CD4-positive, CD25-positive, alpha-beta regulatory T cell (primary cell): ENCODE measurements around the gene BCAT1. TPM values are rescaled to one million over a fixed set of nuclear protein-coding genes. Genes with fewer than 3 reads are reported as not detected.
"Not testable (repeated sequence)": the region's sequence is repeated elsewhere in the genome, so short reads cannot be mapped to it uniquely, and the experiment has no call there.

Source experiments
- ATAC-seq, 2 donors: fragments of 150-1000 bp; cut with Tn5 transposase; one replicate each; pipeline ENCODE4 v1.10.0; 2021; ENCODE audit warnings: low read depth in 2 of 2, moderate number of reproducible peaks in 2 of 2, moderate library complexity in 1 of 2
- DNase-seq, 3 donors: peaks; one replicate each; pipeline versions ENCODE4 v3.0.0 to v3.0.0-alpha.2; 2012 to 2022; ENCODE audit warnings: mixed read lengths in 1 of 3
- H3K27ac ChIP-seq: one replicate; pipeline ENCODE4 v1.7.0; 2013; ENCODE audit warnings: mild to moderate bottlenecking, low read length; ENCODE audit not compliant: insufficient read depth, poor library complexity, severe bottlenecking
- H3K27me3 ChIP-seq: one replicate; pipeline ENCODE4 v1.7.0; 2013; ENCODE audit warnings: low read length; ENCODE audit not compliant: control insufficient read depth, insufficient read depth
- H3K36me3 ChIP-seq: one replicate; pipeline ENCODE4 v1.7.0; 2013; ENCODE audit warnings: mild to moderate bottlenecking, low read length, moderate library complexity; ENCODE audit not compliant: control insufficient read depth, insufficient read depth
- H3K4me1 ChIP-seq: 2 replicates; pipeline ENCODE4 v1.7.0; 2013; ENCODE audit warnings: mild to moderate bottlenecking, low read length; ENCODE audit not compliant: insufficient read depth, control insufficient read depth, poor library complexity, severe bottlenecking
- H3K4me3 ChIP-seq: one replicate; pipeline ENCODE4 v1.7.0; 2013; ENCODE audit warnings: low read depth, mild to moderate bottlenecking, low read length, moderate library complexity
- H3K9me3 ChIP-seq, 2 experiments: 1 replicate in 1 of 2; 2 replicates in 1 of 2; pipeline ENCODE4 v1.7.0; 2013; ENCODE audit warnings: low read length in 2 of 2, mild to moderate bottlenecking in 1 of 2, moderate library complexity in 1 of 2; ENCODE audit not compliant: control insufficient read depth in 2 of 2
- H3K27ac Mint-ChIP-seq, 3 donors: one replicate each; pipeline ENCODE4 v1.8.0; 2020 to 2022; ENCODE audit warnings: mild to moderate bottlenecking in 3 of 3, mixed read lengths in 3 of 3, moderate library complexity in 2 of 3
- H3K27me3 Mint-ChIP-seq: one replicate; pipeline ENCODE4 v1.8.0; 2022; ENCODE audit warnings: mild to moderate bottlenecking, mixed read lengths
- H3K36me3 Mint-ChIP-seq: one replicate; pipeline ENCODE4 v1.8.0; 2020; ENCODE audit warnings: mixed read lengths
- H3K4me1 Mint-ChIP-seq, 4 donors: one replicate each; pipeline ENCODE4 v1.8.0; 2020 to 2022; ENCODE audit warnings: mixed read lengths in 4 of 4, mild to moderate bottlenecking in 1 of 4
- H3K4me3 Mint-ChIP-seq, 4 donors: one replicate each; pipeline ENCODE4 v1.8.0; 2020 to 2022; ENCODE audit warnings: mild to moderate bottlenecking in 4 of 4, mixed read lengths in 4 of 4, moderate library complexity in 3 of 4
- H3K9me3 Mint-ChIP-seq, 7 donors: one replicate each; pipeline ENCODE4 v1.8.0; 2020 to 2022; ENCODE audit warnings: mixed read lengths in 7 of 7, mild to moderate bottlenecking in 3 of 7, moderate library complexity in 2 of 7
- polyA plus RNA-seq, 4 donors: library from polyadenylated mRNA; unstranded; fragments of 300-500 nt; fragmentation: Illumina TruSeq; gene quantifications; one replicate each; pipeline ENCODE4 v1.2.3, GENCODE V29; 2021
- total RNA-seq: library from RNA; stranded (reverse); gene quantifications from one replicate; pipeline ENCODE4 v1.2.3, GENCODE V29; 2022

The BCAT1 gene
- total and polyA plus RNA-seq, 5 donors from 2014 or later, result 0.07 to 3.0 (median 0.75) TPM

- Histone ChIP-seq H3K27ac (no peak overlapping the region), H3K36me3 (no peaks in the 10 kb centered on the region), H3K4me1 (no peaks in the 10 kb centered on the region), H3K27me3 (no peaks in the 10 kb centered on the region), H3K9me3 (no peaks in the 10 kb centered on the region), H3K4me3 (no peak overlapping the region)
- no peak for DNase-seq
- Mint-ChIP-seq H3K9me3 (no peaks in the 10 kb centered on the region), H3K36me3 (no peaks in the 10 kb centered on the region), H3K27me3 (no peaks in the 10 kb centered on the region), H3K4me3 (no peak overlapping the region), H3K27ac (no peak overlapping the region), H3K4me1 (no peaks in the 10 kb centered on the region)
- no peak for ATAC-seq
Measured at GRCh38 chr12:24881227-24881626, 67.7 kb downstream of the BCAT1 start.

GRCh38 chr12:24880732-24881131, 68.2 kb downstream of the BCAT1 start:
- Histone ChIP-seq H3K27me3 (no peaks in the 10 kb centered on the region), H3K36me3 (no peaks in the 10 kb centered on the region), H3K27ac (no peak overlapping the region), H3K9me3 (no peaks in the 10 kb centered on the region), H3K4me1 (no peaks in the 10 kb centered on the region), H3K4me3 (no peak overlapping the region)
- DNase-seq (no peak), ATAC-seq (no peak)
- Mint-ChIP-seq H3K27me3 (no peaks in the 10 kb centered on the region), H3K9me3 (no peaks in the 10 kb centered on the region), H3K27ac (no peak overlapping the region), H3K4me3 (no peak overlapping the region), H3K4me1 (no peaks in the 10 kb centered on the region), H3K36me3 (no peaks in the 10 kb centered on the region)

- Histone ChIP-seq H3K27ac (no peak overlapping the region), H3K27me3 (no peaks in the 10 kb centered on the region), H3K4me3 (no peak overlapping the region), H3K9me3 (no peaks in the 10 kb centered on the region), H3K36me3 (no peaks in the 10 kb centered on the region), H3K4me1 (no peaks in the 10 kb centered on the region)
- Mint-ChIP-seq H3K27ac (no peak overlapping the region), H3K4me3 (no peak overlapping the region), H3K27me3 (no peaks in the 10 kb centered on the region), H3K4me1 (no peaks in the 10 kb centered on the region), H3K36me3 (no peaks in the 10 kb centered on the region), H3K9me3 (no peaks in the 10 kb centered on the region)
- DNase-seq, result no peak
- ATAC-seq, result no peak
Measured at GRCh38 chr12:24879644-24880043, 69.3 kb downstream of the BCAT1 start.

- H3K27ac Mint-ChIP-seq, result no peak overlapping the region
- H3K9me3 ChIP-seq, result no peaks in the 10 kb centered on the region
- no peaks in the 10 kb centered on the region for H3K27me3 ChIP-seq
- DNase-seq (no peak), ATAC-seq (no peak)
- no peaks in the 10 kb centered on the region for H3K36me3 ChIP-seq
- H3K36me3 Mint-ChIP-seq, result no peaks in the 10 kb centered on the region
- H3K27me3 Mint-ChIP-seq, result no peaks in the 10 kb centered on the region
- no peaks in the 10 kb centered on the region for H3K9me3 Mint-ChIP-seq
- no peak overlapping the region for H3K4me3 Mint-ChIP-seq
- H3K27ac ChIP-seq, result no peak overlapping the region
- H3K4me1 Mint-ChIP-seq, result no peaks in the 10 kb centered on the region
- no peak overlapping the region for H3K4me3 ChIP-seq
- no peaks in the 10 kb centered on the region for H3K4me1 ChIP-seq
Measured at GRCh38 chr12:24875014-24875413, 73.9 kb downstream of the BCAT1 start.

GRCh38 chr12:24872211-24872610, 76.7 kb downstream of the BCAT1 start:
- Mint-ChIP-seq H3K4me3 (no peak overlapping the region), H3K27me3 (no peaks in the 10 kb centered on the region), H3K9me3 (no peaks in the 10 kb centered on the region), H3K36me3 (no peaks in the 10 kb centered on the region), H3K27ac (no peak overlapping the region), H3K4me1 (no peaks in the 10 kb centered on the region)
- H3K27me3 ChIP-seq, result no peaks in the 10 kb centered on the region
- ATAC-seq (no peak), DNase-seq (no peak)
- no peaks in the 10 kb centered on the region for H3K36me3 ChIP-seq
- H3K9me3 ChIP-seq, result no peaks in the 10 kb centered on the region
- H3K4me1 ChIP-seq, result no peaks in the 10 kb centered on the region
- no peak overlapping the region for H3K4me3 ChIP-seq
- no peak overlapping the region for H3K27ac ChIP-seq

GRCh38 chr12:24866139-24866538, 82.8 kb downstream of the BCAT1 start:
- not testable (repeated sequence) for DNase-seq, H3K4me1 Mint-ChIP-seq, H3K27me3 Mint-ChIP-seq, H3K27ac Mint-ChIP-seq, H3K36me3 ChIP-seq, H3K9me3 Mint-ChIP-seq, H3K4me1 ChIP-seq, H3K27ac ChIP-seq, H3K9me3 ChIP-seq, ATAC-seq, H3K27me3 ChIP-seq, H3K4me3 Mint-ChIP-seq, H3K36me3 Mint-ChIP-seq, H3K4me3 ChIP-seq

GRCh38 chr12:24864796-24865125, 84.1 kb downstream of the BCAT1 start:
- Histone ChIP-seq H3K27ac (no peak overlapping the region), H3K27me3 (no peaks in the 10 kb centered on the region), H3K36me3 (no peaks in the 10 kb centered on the region), H3K4me3 (no peak overlapping the region), H3K4me1 (no peaks in the 10 kb centered on the region), H3K9me3 (no peaks in the 10 kb centered on the region)
- Mint-ChIP-seq H3K9me3 (peaks cover 0 to 4% (median 0%) of the 10 kb centered on the region in 7 donors), H3K4me3 (no peak overlapping the region), H3K27me3 (no peaks in the 10 kb centered on the region), H3K36me3 (no peaks in the 10 kb centered on the region), H3K27ac (no peak overlapping the region), H3K4me1 (no peaks in the 10 kb centered on the region)
- no peak for ATAC-seq
- no peak for DNase-seq

GRCh38 chr12:24861766-24862540, 86.9 kb downstream of the BCAT1 start:
- H3K27me3 Mint-ChIP-seq, result no peaks in the 10 kb centered on the region
- no peak for DNase-seq
- H3K27ac Mint-ChIP-seq, result no peak overlapping the region

More at GRCh38 chr12:24861766-24862540, 86.9 kb downstream of the BCAT1 start:
- Mint-ChIP-seq H3K4me1 (no peaks in the 10 kb centered on the region), H3K4me3 (no peak overlapping the region), H3K9me3 (peaks cover 0 to 5% (median 2%) of the 10 kb centered on the region in 7 donors), H3K36me3 (no peaks in the 10 kb centered on the region)
- no peaks in the 10 kb centered on the region for H3K9me3 ChIP-seq
- no peak overlapping the region for H3K27ac ChIP-seq
- ATAC-seq, result no peak
- H3K4me3 ChIP-seq, result no peak overlapping the region
- H3K36me3 ChIP-seq, result no peaks in the 10 kb centered on the region
- H3K4me1 ChIP-seq, result no peaks in the 10 kb centered on the region
- H3K27me3 ChIP-seq, result no peaks in the 10 kb centered on the region
